B cell (primary cell): ENCODE results near the gene POLR1G.

Experiments used
- EZH2 ChIP-seq: IDR thresholded peaks from 2 replicates; pipeline ENCODE4 v1.6.1; 2012; ENCODE audit warnings: borderline replicate concordance, low read depth, mild to moderate bottlenecking, moderate library complexity, low read length; ENCODE audit not compliant: insufficient read depth, poor library complexity, severe bottlenecking
- TF ChIP-seq, protein P1 (sequence below): fragments of 200-600 bp; IDR thresholded peaks from one replicate; pipeline ENCODE4 v1.8.0; 2022; ENCODE audit warnings: antibody characterized with exemption, mild to moderate bottlenecking

DNA sequence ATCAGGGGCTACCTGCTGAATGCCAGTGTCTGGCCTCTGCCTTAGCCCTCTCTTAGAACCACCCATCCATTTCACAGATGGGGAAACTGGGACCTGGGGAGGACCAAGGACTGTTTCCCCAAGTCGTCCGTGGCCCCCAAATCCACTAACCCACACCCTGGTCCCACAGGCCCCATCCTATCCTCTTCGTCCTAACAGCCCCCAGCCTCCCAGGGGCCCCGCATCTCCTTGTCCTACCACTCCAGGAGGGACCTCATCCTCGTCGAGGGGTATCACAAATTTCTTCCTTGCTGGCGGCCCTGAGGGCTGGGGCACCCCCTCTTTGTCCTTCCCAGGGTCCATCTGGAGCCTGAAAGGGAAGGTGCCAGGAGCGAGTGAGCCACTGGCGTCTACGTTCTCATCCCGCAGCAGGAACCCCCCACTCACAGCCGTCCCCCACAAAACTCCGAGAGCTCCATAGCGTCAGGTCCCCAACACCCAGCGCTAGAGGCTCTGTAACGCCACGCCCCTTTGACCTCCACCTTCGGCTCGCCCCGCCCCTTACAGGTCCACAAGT, 16.7 kb downstream of the POLR1G start:
- TF ChIP-seq, protein P1, sequence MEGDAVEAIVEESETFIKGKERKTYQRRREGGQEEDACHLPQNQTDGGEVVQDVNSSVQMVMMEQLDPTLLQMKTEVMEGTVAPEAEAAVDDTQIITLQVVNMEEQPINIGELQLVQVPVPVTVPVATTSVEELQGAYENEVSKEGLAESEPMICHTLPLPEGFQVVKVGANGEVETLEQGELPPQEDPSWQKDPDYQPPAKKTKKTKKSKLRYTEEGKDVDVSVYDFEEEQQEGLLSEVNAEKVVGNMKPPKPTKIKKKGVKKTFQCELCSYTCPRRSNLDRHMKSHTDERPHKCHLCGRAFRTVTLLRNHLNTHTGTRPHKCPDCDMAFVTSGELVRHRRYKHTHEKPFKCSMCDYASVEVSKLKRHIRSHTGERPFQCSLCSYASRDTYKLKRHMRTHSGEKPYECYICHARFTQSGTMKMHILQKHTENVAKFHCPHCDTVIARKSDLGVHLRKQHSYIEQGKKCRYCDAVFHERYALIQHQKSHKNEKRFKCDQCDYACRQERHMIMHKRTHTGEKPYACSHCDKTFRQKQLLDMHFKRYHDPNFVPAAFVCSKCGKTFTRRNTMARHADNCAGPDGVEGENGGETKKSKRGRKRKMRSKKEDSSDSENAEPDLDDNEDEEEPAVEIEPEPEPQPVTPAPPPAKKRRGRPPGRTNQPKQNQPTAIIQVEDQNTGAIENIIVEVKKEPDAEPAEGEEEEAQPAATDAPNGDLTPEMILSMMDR = no peak
- no peak for TF ChIP-seq EZH2
